HepG2 (cell line): ENCODE data around the gene P2RY6. TPM values are rescaled to one million over a fixed set of nuclear protein-coding genes. Genes with fewer than 3 reads are reported as not detected.

Experiments used
- CTCF ChIP-seq: sonication (generic); formaldehyde crosslinking; IDR thresholded peaks from 2 replicates; pipeline ENCODE4 v1.5.0; 2020; ENCODE audit warnings: mild to moderate bottlenecking, missing genetic modification reagents, moderate library complexity
- ETV5 ChIP-seq: IDR thresholded peaks from 2 replicates; pipeline ENCODE4 v1.6.1; 2018; ENCODE audit warnings: missing biosample characterization, missing genetic modification reagents, inconsistent platforms, borderline replicate concordance
- HMGXB4 ChIP-seq, 2 experiments: sonication (generic) in 1 of 2; formaldehyde crosslinking in 1 of 2; IDR thresholded peaks; 2 replicates each; pipeline versions ENCODE4 v1.4.0 to v1.6.1; 2018 to 2020; ENCODE audit warnings: missing genetic modification reagents in 2 of 2, borderline replicate concordance in 1 of 2, low read depth in 1 of 2, mild to moderate bottlenecking in 1 of 2, missing biosample characterization in 1 of 2
- IKZF5 ChIP-seq: IDR thresholded peaks from 2 replicates; pipeline ENCODE4 v1.6.1; 2018; ENCODE audit warnings: missing genetic modification reagents, mild to moderate bottlenecking, missing compliant biosample characterization
- MXI1 ChIP-seq: IDR thresholded peaks from 3 replicates; pipeline ENCODE4 v1.6.1; 2012; ENCODE audit warnings: low read depth, low read length, inconsistent platforms, borderline replicate concordance
- PATZ1 ChIP-seq: sonication (generic); formaldehyde crosslinking; IDR thresholded peaks from 2 replicates; pipeline ENCODE4 v1.4.0; 2020; ENCODE audit warnings: missing genetic modification reagents
- PPARG ChIP-seq: conservative IDR thresholded peaks from 2 replicates; pipeline ENCODE4 v1.6.1; 2016; ENCODE audit warnings: missing biosample characterization, missing genetic modification reagents
- RAD21 ChIP-seq: fragments of 450-650 bp; formaldehyde crosslinking; IDR thresholded peaks from 2 replicates; pipeline ENCODE4 v1.5.0; 2020; ENCODE audit warnings: mild to moderate bottlenecking
- RARG ChIP-seq: sonication (generic); formaldehyde crosslinking; IDR thresholded peaks from 2 replicates; pipeline ENCODE4 v1.4.0; 2020; ENCODE audit warnings: low read depth, mild to moderate bottlenecking, missing genetic modification reagents
- SMC3 ChIP-seq: IDR thresholded peaks from 2 replicates; pipeline ENCODE4 v1.6.1; 2011; ENCODE audit warnings: low read length, improper control_type of control experiment
- YY1 ChIP-seq: IDR thresholded peaks from 2 replicates; pipeline ENCODE4 v1.6.1; 2011; ENCODE audit warnings: low read length, low read depth, moderate library complexity, mild to moderate bottlenecking; ENCODE audit not compliant: insufficient read depth, insufficient replicate concordance
- ZBTB1 ChIP-seq: sonication (generic); formaldehyde crosslinking; IDR thresholded peaks from 2 replicates; pipeline ENCODE4 v1.4.0; 2020; ENCODE audit warnings: missing genetic modification reagents, borderline replicate concordance
- ZBTB42 ChIP-seq: sonication (generic); formaldehyde crosslinking; IDR thresholded peaks from 2 replicates; pipeline ENCODE4 v1.5.0; 2020; ENCODE audit warnings: mild to moderate bottlenecking, missing genetic modification reagents
- ZFP36L1 ChIP-seq: sonication (generic); formaldehyde crosslinking; IDR thresholded peaks from 2 replicates; pipeline ENCODE4 v1.8.0; 2022; ENCODE audit warnings: mild to moderate bottlenecking, missing genetic modification reagents, moderate library complexity
- ZNF362 ChIP-seq: sonication (generic); formaldehyde crosslinking; IDR thresholded peaks from 2 replicates; pipeline ENCODE4 v1.4.0; 2020; ENCODE audit warnings: missing genetic modification reagents, mild to moderate bottlenecking, borderline replicate concordance
- ZNF580 ChIP-seq: IDR thresholded peaks from 2 replicates; pipeline ENCODE4 v1.6.1; 2016; ENCODE audit warnings: low read depth, borderline replicate concordance
- ZSCAN21 ChIP-seq: sonication (generic); formaldehyde crosslinking; IDR thresholded peaks from 2 replicates; pipeline ENCODE4 v1.8.0; 2022; ENCODE audit warnings: mild to moderate bottlenecking, missing genetic modification reagents, moderate library complexity, borderline replicate concordance
- polyA plus RNA-seq, 8 experiments: library from polyadenylated mRNA; depleted of rRNA in 3 of 8; stranded (reverse) in 7 of 8; unstranded in 1 of 8; fragments of >200 nt; fragmentation: Illumina TruSeq in 4 of 8; extraction: Trizol in 4 of 8; gene quantifications; 2 replicates each; pipeline versions ENCODE4 v1.2.1 to v1.2.3, GENCODE V29; 2011 to 2016; ENCODE audit warnings: low read depth in 4 of 8, missing spikeins in 1 of 8, mixed read lengths in 1 of 8; ENCODE audit not compliant: insufficient read depth in 1 of 8
- total RNA-seq, 5 experiments: library from RNA; depleted of rRNA; stranded (reverse); fragments of >200 nt; fragmentation: Illumina TruSeq; extraction: Trizol; gene quantifications; 2 replicates each; pipeline ENCODE4 v1.2.3, GENCODE V29; 2016; ENCODE audit warnings: low read depth in 1 of 5

P2RY6 gene
- total and polyA plus RNA-seq, 2 of the 13 experiments (the other 11 are each of a cell fraction or from before 2014, with no cell fraction given), result 0.09 to 0.29 TPM

GRCh38 chr11:73335204-73335923 lies 63.2 kb downstream of the P2RY6 start (continued):
- TF ChIP-seq ZFP36L1 (peak; percentile 43; the same call in 1 of the 2 replicates), PATZ1 (CRISPR knock-in tag) (peak; percentile 41; the same call in 1 of the 2 replicates), SMC3 (peak; percentile 93), RAD21 (CRISPR knock-in tag) (peak; percentile 88), ZBTB42 (CRISPR knock-in tag) (no peak), ETV5 (CRISPR knock-in tag) (0 out of 2 replicates have a peak, but pooled peaks have one; percentile 13), IKZF5 (CRISPR knock-in tag) (0 out of 2 replicates have a peak, but pooled peaks have one; percentile 12), ZNF362 (CRISPR knock-in tag) (peak; percentile 78; the same call in 1 of the 2 replicates), HMGXB4 (CRISPR knock-in tag; IDR thresholded peaks at IDR 0.05; ENCODE audit: borderline replicate concordance in 1 of 2, low read depth in 1 of 2) (0 out of 4 replicates have a peak, but pooled peaks have one; percentile 23 to 44), MXI1 (peak; percentile 32; the same call in 1 of the 3 replicates), YY1 (peak; percentile 26), ZSCAN21 (CRISPR knock-in tag) (peak; percentile 21; the same call in 1 of the 2 replicates), CTCF (CRISPR knock-in tag) (peak; percentile 88), ZNF580 (0 out of 2 replicates have a peak, but pooled peaks have one; percentile 49), RARG (CRISPR knock-in tag) (no peak), ZBTB1 (CRISPR knock-in tag) (no peak), PPARG (CRISPR knock-in tag) (0 out of 2 replicates have a peak, but pooled peaks have one; percentile 24)
